ENCODE results near the gene POC5.
A peak's percentile ranks its signal among the peaks of the same experiment; 100 is the strongest.
"Not testable (repeated sequence)": the region's sequence is repeated elsewhere in the genome, so short reads cannot be mapped to it uniquely, and the experiment has no call there.

The POC5 gene

GRCh38 chr5:75706016-75706415 lies 11.2 kb downstream of the POC5 start:
- DNase-seq (ENCODE audit: low spot score): peak; percentile 7

- DNase-seq (ENCODE audit: low spot score): no peak
Measured at GRCh38 chr5:75701856-75702255, 15.4 kb downstream of the POC5 start.

DNA sequence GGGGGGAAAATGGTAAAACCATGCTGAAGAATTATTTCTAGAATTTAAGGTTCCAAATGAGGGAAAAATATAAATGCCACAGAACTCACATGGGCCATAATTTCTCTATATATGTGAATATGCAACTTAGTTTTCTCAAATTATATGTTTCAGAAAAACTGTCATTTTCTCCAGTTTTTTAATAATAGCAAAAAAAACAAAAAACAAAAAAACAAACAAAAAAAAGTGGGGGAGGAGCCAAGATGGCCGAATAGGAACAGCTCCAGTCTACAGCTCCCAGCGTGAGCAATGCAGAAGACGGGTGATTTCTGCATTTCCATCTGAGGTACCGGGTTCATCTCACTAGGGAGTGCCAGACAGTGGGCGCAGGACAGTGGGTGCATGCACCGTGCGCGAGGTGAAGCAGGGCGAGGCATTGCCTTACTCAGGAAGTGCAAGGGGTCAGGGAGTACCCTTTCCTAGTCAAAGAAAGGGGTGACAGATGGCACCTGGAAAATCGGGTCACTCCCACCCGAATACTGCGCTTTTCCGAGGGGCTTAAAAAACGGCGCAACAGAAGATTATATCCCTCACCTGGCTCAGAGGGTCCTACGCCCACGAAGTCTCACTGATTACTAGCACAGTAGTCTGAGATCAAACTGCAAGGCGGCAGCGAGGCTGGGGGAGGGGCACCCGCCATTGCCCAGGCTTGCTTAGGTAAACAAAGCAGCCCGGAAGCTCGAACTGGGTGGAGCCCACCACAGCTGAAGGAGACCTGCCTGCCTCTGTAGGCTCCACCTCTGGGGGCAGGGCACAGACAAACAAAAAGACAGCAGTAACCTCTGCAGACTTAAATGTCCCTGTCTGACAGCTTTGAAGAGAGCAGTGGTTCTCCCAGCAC lies 21.5 kb downstream of the POC5 start:
- not testable (repeated sequence) for DNase-seq (ENCODE audit: low spot score)

DNA sequence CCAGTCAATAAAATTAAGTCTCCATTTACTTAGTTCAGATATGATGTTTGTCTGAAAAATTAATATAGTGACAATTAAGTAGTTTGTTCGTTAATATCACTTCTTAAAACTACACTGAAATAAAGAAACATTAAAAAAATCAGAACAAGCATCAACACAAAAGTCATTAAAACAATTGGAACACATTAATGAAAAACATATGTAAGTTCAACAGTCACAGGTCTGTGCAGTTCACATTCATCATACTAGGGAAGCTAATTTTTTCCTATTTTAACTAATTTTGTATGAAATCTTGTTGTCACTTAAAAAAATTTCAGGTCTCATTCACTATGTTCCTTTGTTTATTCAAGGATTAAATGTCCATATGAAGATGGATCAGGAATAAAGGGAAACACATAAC lies 22.5 kb downstream of the POC5 start:
- DNase-seq (ENCODE audit: low spot score): no peak

- no peak for DNase-seq (ENCODE audit: low spot score)
Measured at GRCh38 chr5:75690669-75691068, 26.6 kb downstream of the POC5 start.

- no peak for DNase-seq (ENCODE audit: low spot score)
Measured at GRCh38 chr5:75686480-75686879, 30.8 kb downstream of the POC5 start.

GRCh38 chr5:75685141-75685540 lies 32.1 kb downstream of the POC5 start:
- no peak for DNase-seq (ENCODE audit: low spot score)

GRCh38 chr5:75681125-75681830 lies 36.0 kb downstream of the POC5 start:
- peak; percentile 70 for DNase-seq (ENCODE audit: low spot score)

GRCh38 chr5:75678155-75678554 lies 39.1 kb downstream of the POC5 start:
- no peak for DNase-seq (ENCODE audit: low spot score)

- DNase-seq (ENCODE audit: low spot score): no peak
Measured at GRCh38 chr5:75677607-75678006, 39.6 kb downstream of the POC5 start.

GRCh38 chr5:75675783-75676182 lies 41.5 kb downstream of the POC5 start:
- no peak for DNase-seq (ENCODE audit: low spot score)

DNA sequence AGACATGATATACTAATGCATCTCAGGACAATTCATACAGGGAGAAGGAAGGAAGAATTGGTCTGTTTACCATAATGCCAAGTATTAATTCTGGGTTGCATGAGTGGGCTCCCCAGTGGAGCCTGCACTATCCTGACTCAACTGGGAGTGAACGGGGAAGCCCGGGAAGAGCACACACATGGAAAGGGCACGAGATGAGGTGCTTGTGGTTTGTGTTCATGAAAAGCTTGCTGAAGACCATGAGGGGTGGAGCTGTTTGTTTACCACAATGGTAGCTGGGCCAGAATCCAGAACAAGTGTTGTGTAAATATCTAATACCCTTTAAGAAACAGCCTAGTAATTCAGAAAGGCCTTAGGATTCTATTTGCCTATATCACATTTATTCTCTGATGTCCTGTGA lies 44.6 kb downstream of the POC5 start:
- DNase-seq (ENCODE audit: low spot score): no peak

DNA sequence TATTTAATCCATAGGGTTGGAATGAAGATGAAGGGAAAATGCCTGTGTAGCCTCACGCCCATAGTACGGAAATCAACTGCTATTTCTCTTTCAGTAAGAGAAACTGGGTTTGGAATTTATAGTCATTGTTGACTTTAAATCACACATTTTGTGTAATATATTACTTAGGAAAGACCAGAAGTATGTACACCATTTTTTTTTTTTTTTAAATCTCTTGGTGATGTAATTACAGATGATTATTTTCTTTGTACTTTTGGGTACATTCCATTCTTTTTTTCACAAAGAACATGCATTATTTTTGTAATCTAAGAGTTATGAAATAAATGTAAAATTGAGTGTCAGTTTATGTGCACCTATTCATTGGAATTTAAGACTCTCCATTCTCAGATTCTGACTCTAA lies 45.7 kb downstream of the POC5 start:
- DNase-seq (ENCODE audit: low spot score): no peak

DNA sequence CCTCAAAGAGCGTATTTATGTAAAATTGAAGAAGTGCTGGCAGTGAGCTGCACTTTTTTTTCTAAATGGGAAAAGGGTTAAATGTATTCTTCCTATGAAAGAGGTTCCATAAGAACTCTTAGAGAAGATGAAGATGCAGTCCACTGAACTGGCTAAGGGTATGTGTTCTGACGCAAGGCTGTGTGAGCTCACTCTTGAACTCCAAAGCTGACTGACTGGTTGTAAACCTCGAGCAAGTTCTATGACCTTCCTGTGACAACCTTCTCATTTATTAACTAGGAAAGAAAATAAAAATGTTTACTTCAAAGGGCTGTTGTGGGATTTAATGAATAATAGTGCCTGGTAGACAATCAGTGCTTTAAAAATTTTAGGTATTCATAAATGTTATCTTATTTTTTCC lies 46.7 kb downstream of the POC5 start:
- DNase-seq (ENCODE audit: low spot score): peak; percentile 52

DNA sequence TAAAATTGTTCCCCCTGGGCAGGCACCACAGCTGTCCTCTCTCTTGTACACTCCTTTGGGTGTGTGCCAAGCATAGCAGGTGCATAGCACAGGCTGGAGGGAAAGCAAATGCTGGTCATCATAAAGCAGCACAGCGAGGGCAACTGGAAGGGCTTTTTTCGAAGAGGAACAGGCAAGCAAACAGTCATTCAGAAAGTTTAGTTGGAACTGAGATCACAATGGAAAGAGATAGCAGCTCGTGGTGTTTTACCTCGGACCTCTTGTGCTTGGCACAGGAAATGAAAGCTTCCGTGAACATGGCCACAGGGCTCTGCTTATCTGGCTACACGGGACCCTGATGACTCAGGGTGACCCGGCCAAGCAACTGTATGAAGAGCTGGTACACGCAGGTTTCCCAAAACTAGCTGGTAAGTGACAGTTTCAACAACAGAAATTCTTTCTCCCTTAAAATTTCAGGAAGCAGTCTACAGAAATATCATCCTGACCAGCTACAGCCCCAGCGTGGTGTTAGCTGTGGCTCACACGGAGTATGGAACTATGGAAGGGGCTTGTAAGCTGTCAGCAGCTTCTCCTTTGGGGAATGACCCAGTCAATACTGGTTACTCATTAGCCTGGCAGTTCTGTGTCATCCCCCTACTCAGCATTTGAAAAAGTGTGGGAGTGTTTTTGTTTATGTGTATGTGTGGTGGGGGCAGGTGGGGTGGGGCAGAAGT lies 48.1 kb downstream of the POC5 start:
- DNase-seq (ENCODE audit: low spot score): peak; percentile 85

GRCh38 chr5:75668445-75668844 lies 48.8 kb downstream of the POC5 start:
- DNase-seq (ENCODE audit: low spot score): peak; percentile 52

GRCh38 chr5:75667586-75667985 lies 49.7 kb downstream of the POC5 start:
- no peak for DNase-seq (ENCODE audit: low spot score)

GRCh38 chr5:75666801-75667200 lies 50.4 kb downstream of the POC5 start:
- no peak for DNase-seq (ENCODE audit: low spot score)

- no peak for DNase-seq (ENCODE audit: low spot score)
Measured at GRCh38 chr5:75664979-75665378, 52.3 kb downstream of the POC5 start.

DNA sequence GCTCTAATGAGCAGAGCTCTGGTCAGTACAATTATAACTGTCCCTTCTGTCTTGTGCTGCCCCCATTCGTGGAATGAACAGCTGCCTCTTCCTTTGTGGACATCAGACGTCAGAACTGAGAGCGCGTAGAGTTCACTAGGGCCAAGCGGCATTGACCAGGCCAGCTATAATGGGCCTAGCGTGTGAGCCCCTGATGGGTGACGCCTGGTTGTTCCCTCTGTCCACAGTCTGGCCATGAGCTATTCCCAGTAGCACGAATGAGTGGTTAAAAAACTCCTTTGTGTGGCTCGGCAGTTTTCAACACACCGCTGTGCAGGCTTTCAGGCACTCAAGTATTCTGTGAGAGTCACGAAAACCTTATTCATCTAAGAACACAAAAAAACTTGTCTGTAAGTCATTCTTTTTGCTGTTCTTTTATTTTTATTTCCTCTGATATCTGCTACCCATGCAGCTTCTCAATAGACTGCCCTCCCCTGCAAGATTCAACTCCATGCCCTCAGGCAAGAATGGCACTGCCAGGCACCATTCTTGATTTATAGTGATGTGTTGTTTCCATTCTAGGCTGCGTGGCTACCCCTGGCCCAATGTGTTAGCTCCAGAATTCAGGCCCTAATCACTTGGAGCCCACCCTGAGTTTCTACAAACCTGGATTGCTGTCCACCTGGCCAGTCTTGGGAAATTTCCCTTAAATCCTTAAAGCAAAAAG lies 53.5 kb downstream of the POC5 start:
- DNase-seq (ENCODE audit: low spot score): no peak

DNA sequence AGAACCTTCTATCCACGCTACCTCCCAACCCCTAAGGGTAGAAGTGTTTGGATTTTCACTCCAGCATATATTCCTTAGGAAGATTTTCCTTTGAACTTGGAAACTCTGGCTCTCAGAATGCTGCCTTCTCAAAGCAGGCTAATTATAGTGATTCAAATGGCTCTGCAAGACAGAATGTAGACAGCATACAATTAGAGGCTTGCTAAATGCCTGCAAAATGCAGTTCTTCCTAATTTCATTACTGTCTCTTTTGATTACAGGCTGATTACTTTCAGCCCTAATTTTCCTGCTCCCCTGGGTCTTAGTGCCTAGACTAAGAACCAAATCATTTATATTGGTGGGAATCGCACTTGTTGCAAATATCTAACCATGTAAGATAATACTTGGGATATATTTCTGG lies 55.2 kb downstream of the POC5 start:
- DNase-seq (ENCODE audit: low spot score): no peak
